Naive thymus-derived CD8-positive, alpha-beta T cell (primary cell): ENCODE results near the gene ZFP1. TPM values are rescaled to one million over a fixed set of nuclear protein-coding genes. Genes with fewer than 3 reads are reported as not detected.
"Not testable (repeated sequence)": the region's sequence is repeated elsewhere in the genome, so short reads cannot be mapped to it uniquely, and the experiment has no call there.

Experiments
- ATAC-seq, 2 donors: fragments of 150-1000 bp; cut with Tn5 transposase in 1 of 2; sonication (Bioruptor Pico), chemical (Tn5 transposase) in 1 of 2; 1 replicate in 1 of 2; 2 replicates in 1 of 2; pipeline ENCODE4 v1.10.0; 2021; ENCODE audit warnings: mild to moderate bottlenecking in 2 of 2, moderate library complexity in 2 of 2
- POLR2A ChIA-PET: fragments of 350-600 bp; sonication (Branson Sonifier 250); formaldehyde crosslinking; loops from one replicate; lab custom pipeline; 2021; ENCODE audit warnings: antibody characterized with exemption; lab: Charles Lee
- DNase-seq, 10 donors: peaks; one replicate each; pipeline versions ENCODE4 v3.0.0 to v3.0.0-alpha.2; 2020 to 2022
- H3K27ac Mint-ChIP-seq, 10 donors: one replicate each; pipeline ENCODE4 v1.8.0; 2020 to 2022; ENCODE audit warnings: mild to moderate bottlenecking in 10 of 10, mixed read lengths in 10 of 10, moderate library complexity in 4 of 10, inconsistent platforms in 1 of 10
- H3K27me3 Mint-ChIP-seq, 5 donors: one replicate each; pipeline ENCODE4 v1.8.0; 2021 to 2022; ENCODE audit warnings: mixed read lengths in 5 of 5
- H3K36me3 Mint-ChIP-seq, 3 donors: one replicate each; pipeline ENCODE4 v1.8.0; 2020 to 2022; ENCODE audit warnings: mixed read lengths in 3 of 3, mild to moderate bottlenecking in 2 of 3, inconsistent platforms in 1 of 3
- H3K4me1 Mint-ChIP-seq, 4 donors: one replicate each; pipeline ENCODE4 v1.8.0; 2021 to 2022; ENCODE audit warnings: mixed read lengths in 4 of 4
- H3K4me3 Mint-ChIP-seq, 10 donors: one replicate each; pipeline ENCODE4 v1.8.0; 2020 to 2022; ENCODE audit warnings: mild to moderate bottlenecking in 10 of 10, mixed read lengths in 10 of 10, moderate library complexity in 6 of 10, inconsistent platforms in 1 of 10
- H3K9me3 Mint-ChIP-seq, 9 donors: one replicate each; pipeline ENCODE4 v1.8.0; 2020 to 2022; ENCODE audit warnings: mixed read lengths in 9 of 9, mild to moderate bottlenecking in 3 of 9, inconsistent platforms in 1 of 9, moderate library complexity in 1 of 9
- polyA plus RNA-seq, 3 donors: library from polyadenylated mRNA; unstranded; fragments of 300-500 nt; fragmentation: Illumina TruSeq; gene quantifications; one replicate each; pipeline ENCODE4 v1.2.3, GENCODE V29; 2021
- total RNA-seq, 8 experiments: library from RNA in 2 of 8; stranded (reverse) in 2 of 8; gene quantifications; one replicate each; pipeline ENCODE4 v1.2.3 and lab custom pipeline; 2021 to 2026

ZFP1 gene
- total and polyA plus RNA-seq, 5 experiments from 2014 or later: 12.4 to 26.5 (median 15.8) TPM

DNA sequence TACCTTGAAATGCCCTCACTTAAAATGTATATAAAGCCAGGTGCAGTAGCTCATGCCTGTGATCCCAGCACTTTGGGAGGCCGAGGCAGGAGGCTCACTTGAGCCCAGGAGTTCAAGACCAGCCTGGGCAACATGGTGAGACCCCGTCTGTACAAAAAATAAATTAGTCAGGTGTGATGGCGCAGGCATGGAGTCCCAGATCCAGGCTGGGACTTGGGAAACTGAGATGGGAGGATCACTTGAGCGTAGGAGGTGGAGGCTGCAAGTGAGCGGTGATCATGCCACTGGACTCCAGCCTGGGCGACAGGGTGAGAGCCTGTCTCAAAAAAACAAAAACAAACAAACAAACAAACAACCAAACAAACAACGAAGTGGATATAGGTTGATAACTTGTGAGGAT, 61.2 kb downstream of the ZFP1 start:
- H3K4me1 Mint-ChIP-seq, H3K27ac Mint-ChIP-seq, H3K36me3 Mint-ChIP-seq, H3K27me3 Mint-ChIP-seq, ATAC-seq, H3K9me3 Mint-ChIP-seq, H3K4me3 Mint-ChIP-seq, DNase-seq, POLR2A ChIA-PET: not testable (repeated sequence)

DNA sequence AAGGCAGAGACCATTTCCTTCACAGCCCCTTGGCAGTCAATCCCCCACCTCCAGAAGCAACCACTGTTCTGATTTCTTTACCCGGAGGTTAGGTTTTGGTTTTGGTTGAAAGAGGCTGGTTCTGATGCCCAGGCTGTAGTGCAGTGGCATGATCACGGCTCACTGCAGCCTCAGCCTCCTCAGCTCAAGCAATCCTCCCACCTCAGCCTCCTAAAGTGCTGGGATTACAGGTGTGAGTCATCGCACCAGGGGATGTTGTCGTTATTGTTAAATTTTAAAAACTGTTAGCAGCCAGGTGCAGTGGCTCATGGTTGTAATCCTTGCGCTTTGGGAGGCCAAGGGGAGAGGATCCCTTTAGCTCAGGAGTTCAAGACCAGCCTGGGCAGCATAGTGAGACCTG, 61.6 kb downstream of the ZFP1 start:
- Mint-ChIP-seq H3K9me3 (no peaks in the 10 kb centered on the region), H3K27ac (no peak overlapping the region), H3K36me3 (no peaks in the 10 kb centered on the region), H3K4me1 (no peaks in the 10 kb centered on the region), H3K4me3 (no peak overlapping the region), H3K27me3 (peaks cover 0 to 2% (median 0%) of the 10 kb centered on the region in 5 donors)
- DNase-seq (no peak), ATAC-seq (no peak)
- POLR2A ChIA-PET: no interaction called here

- H3K9me3 Mint-ChIP-seq, H3K27ac Mint-ChIP-seq, H3K4me3 Mint-ChIP-seq, H3K36me3 Mint-ChIP-seq, DNase-seq, ATAC-seq, POLR2A ChIA-PET, H3K27me3 Mint-ChIP-seq, H3K4me1 Mint-ChIP-seq: not testable (repeated sequence)
Observed at GRCh38 chr16:75211286-75211685, 63.0 kb downstream of the ZFP1 start.

- ATAC-seq (no peak), DNase-seq (no peak)
- Mint-ChIP-seq H3K27ac (peak overlapping the region in 1 of 10 donors; percentile 38), H3K4me1 (peaks cover 5 to 10% (median 6%) of the 10 kb centered on the region in 4 donors), H3K9me3 (no peaks in the 10 kb centered on the region), H3K36me3 (no peaks in the 10 kb centered on the region), H3K4me3 (no peak overlapping the region), H3K27me3 (peaks cover 0 to 2% (median 0%) of the 10 kb centered on the region in 5 donors)
- POLR2A ChIA-PET: interaction anchor here (0.7 kb wide), 1 partner anchor 26 kb away, joined by 3 read pairs; no protein-coding TSS in a partner anchor
Observed at GRCh38 chr16:75216127-75216526, 67.8 kb downstream of the ZFP1 start.

GRCh38 chr16:75216576-75216975, 68.3 kb downstream of the ZFP1 start:
- H3K9me3 Mint-ChIP-seq: no peaks in the 10 kb centered on the region
- no peaks in the 10 kb centered on the region for H3K36me3 Mint-ChIP-seq
- H3K4me3 Mint-ChIP-seq: no peak overlapping the region
- peak overlapping the region in 1 of 10 donors; percentile 38 for H3K27ac Mint-ChIP-seq
- DNase-seq: no peak
- H3K27me3 Mint-ChIP-seq: peaks cover 0 to 2% (median 0%) of the 10 kb centered on the region in 5 donors
- POLR2A ChIA-PET: no interaction called here
- no peak for ATAC-seq
- peaks cover 5 to 10% (median 6%) of the 10 kb centered on the region in 4 donors for H3K4me1 Mint-ChIP-seq

DNA sequence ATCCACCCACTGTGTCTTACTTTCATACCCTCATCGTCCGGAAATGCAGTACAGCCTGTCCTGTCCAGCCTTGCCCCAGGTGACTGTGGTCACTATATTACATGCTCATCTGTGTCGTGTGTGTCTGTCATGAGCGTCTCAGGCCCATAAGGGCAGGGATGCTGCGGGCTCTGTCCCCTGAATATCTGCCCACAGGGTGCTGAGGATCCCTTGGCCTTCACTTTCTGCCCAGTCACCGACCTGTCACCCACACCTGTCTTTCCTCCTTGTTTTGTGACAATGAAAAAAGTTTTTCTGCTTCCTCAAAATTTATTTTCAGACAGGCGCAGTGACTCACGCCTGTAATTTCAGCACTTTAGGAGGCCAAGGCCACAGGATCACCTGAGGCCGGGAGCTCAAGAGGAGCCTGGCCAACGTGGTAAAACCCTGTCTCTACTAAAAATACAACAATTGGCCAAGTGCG, 69.1 kb downstream of the ZFP1 start:
- no peak overlapping the region for H3K4me3 Mint-ChIP-seq
- H3K27ac Mint-ChIP-seq: peak overlapping the region in 1 of 10 donors; percentile 35
- no peaks in the 10 kb centered on the region for H3K9me3 Mint-ChIP-seq
- no peaks in the 10 kb centered on the region for H3K36me3 Mint-ChIP-seq
- ATAC-seq (no peak), DNase-seq (no peak)
- peaks cover 0 to 2% (median 0%) of the 10 kb centered on the region in 5 donors for H3K27me3 Mint-ChIP-seq
- POLR2A ChIA-PET: no interaction called here
- H3K4me1 Mint-ChIP-seq: peaks cover 5 to 10% (median 6%) of the 10 kb centered on the region in 4 donors

- H3K27ac Mint-ChIP-seq: peak within 1 kb of the TSS; percentile 78 to 97 (median 92)
- H3K4me3 Mint-ChIP-seq: peak within 1 kb of the TSS; percentile 71 to 92 (median 84)
- H3K27me3 Mint-ChIP-seq: peaks cover 0 to 2% (median 0%) of the 10 kb centered on the region in 5 donors
Observed at GRCh38 chr16:75218256-75219076, 70.1 kb downstream of the ZFP1 start, which contains the start of gene CTRB1. TSS of gene CTRB1 (plus strand) at chr16:75218988. CDS start at chr16:75219008, 20 bp downstream.

DNA sequence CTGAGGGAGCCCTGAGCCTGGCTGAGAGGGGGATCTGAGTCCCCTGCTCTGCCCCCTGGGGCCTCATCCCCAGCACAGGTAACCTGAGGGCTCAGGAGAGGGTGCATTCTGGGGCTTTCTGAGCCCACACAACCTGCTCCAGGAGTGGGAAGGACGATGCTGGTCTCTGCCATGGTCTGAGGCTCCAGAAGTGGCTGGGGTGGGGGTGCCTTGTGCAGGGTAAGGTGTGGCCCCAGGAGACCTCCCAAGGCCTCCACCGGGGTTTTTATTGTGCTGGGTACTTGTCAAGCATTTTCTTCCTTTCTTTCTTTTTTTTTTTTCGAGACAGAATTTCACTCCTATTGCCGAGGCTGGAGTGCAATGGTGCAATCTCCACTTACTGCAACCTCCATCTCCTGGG, 70.8 kb downstream of the ZFP1 start:
- ATAC-seq: no peak
- H3K27me3 Mint-ChIP-seq: peaks cover 0 to under 1% (median 0%) of the 10 kb centered on the region in 5 donors

More at GRCh38 chr16:75218256-75219076, 70.1 kb downstream of the ZFP1 start, which contains the start of gene CTRB1:
- POLR2A ChIA-PET: no interaction called here
- Mint-ChIP-seq H3K36me3 (no peaks in the 10 kb centered on the region), H3K4me1 (peaks cover 5 to 10% (median 6%) of the 10 kb centered on the region in 4 donors), H3K9me3 (no peaks in the 10 kb centered on the region)
- ATAC-seq (no peak), DNase-seq (no peak)

GRCh38 chr16:75219838-75220237, 71.5 kb downstream of the ZFP1 start:
- Mint-ChIP-seq H3K9me3 (peaks cover 0 to 2% (median 0%) of the 10 kb centered on the region in 9 donors), H3K27ac (peak overlapping the region; percentile 78 to 97 (median 92)), H3K27me3 (no peaks in the 10 kb centered on the region), H3K4me1 (peaks cover 5 to 10% (median 6%) of the 10 kb centered on the region in 4 donors), H3K36me3 (no peaks in the 10 kb centered on the region), H3K4me3 (peak overlapping the region; percentile 71 to 92 (median 84))
- DNase-seq (peak in 3 of 10 donors; percentile 30 to 50 (median 48)), ATAC-seq (peak; percentile 81 to 88)
- POLR2A ChIA-PET: interaction anchor here (0.7 to 1.4 kb wide), 2 partner anchors 19 to 90 kb away, joined by 3 read pairs; no protein-coding TSS in a partner anchor

More for the DNA sequence above, 70.8 kb downstream of the ZFP1 start:
- POLR2A ChIA-PET: interaction anchor here (0.7 kb wide), 1 partner anchor 91 kb away, joined by 3 read pairs; no protein-coding TSS in a partner anchor
- H3K4me1 Mint-ChIP-seq: peaks cover 5 to 10% (median 6%) of the 10 kb centered on the region in 4 donors
- peak overlapping the region in 7 of 10 donors; percentile 28 to 97 (median 69) for H3K27ac Mint-ChIP-seq
- no peaks in the 10 kb centered on the region for H3K36me3 Mint-ChIP-seq
- DNase-seq: no peak
- H3K9me3 Mint-ChIP-seq: no peaks in the 10 kb centered on the region
- H3K4me3 Mint-ChIP-seq: peak overlapping the region in 4 of 10 donors; percentile 4 to 82 (median 59)

Other genes starting within 250 kb of the ZFP1 start
- 100 to 1,000 TPM; 125 to 130 TPM for gene WDR59, start 163.4 kb upstream of the ZFP1 start, total RNA-seq
- gene WDR59, start 163.4 kb upstream of the ZFP1 start, polyA plus RNA-seq: 10 to 100 TPM in 1 of 3 donors, 1 to 10 TPM in 2; 6.9 to 12.9 (median 9.7) TPM
- gene ZNRF1, start 149.5 kb upstream of the ZFP1 start, total RNA-seq: 1 to 10 TPM; 1.3 to 1.5 TPM
- 1 to 10 TPM in 2 of 3 donors, under 1 TPM in 1; 0.73 to 1.3 (median 1.3) TPM for gene ZNRF1, start 149.5 kb upstream of the ZFP1 start, polyA plus RNA-seq
- not detected for gene LDHD, start 31.7 kb upstream of the ZFP1 start, total RNA-seq
- not detected for gene LDHD, start 31.7 kb upstream of the ZFP1 start, polyA plus RNA-seq
- not detected for gene CTRB2, start 58.6 kb downstream of the ZFP1 start, total RNA-seq
- gene CTRB2, start 58.6 kb downstream of the ZFP1 start, polyA plus RNA-seq: not detected
- not detected for gene CTRB1, start 70.5 kb downstream of the ZFP1 start, total RNA-seq
- not detected for gene CTRB1, start 70.5 kb downstream of the ZFP1 start, polyA plus RNA-seq
- under 1 TPM in 1 of 2 experiments, not detected in 1; 0.30 TPM for gene BCAR1, start 103.1 kb downstream of the ZFP1 start, total RNA-seq
- gene BCAR1, start 103.1 kb downstream of the ZFP1 start, polyA plus RNA-seq: not detected